ENCODE measurements around the gene LAG3. TPM values are rescaled to one million over a fixed set of nuclear protein-coding genes. Genes with fewer than 3 reads are reported as not detected.
"Not testable (repeated sequence)": the region's sequence is repeated elsewhere in the genome, so short reads cannot be mapped to it uniquely, and the experiment has no call there.

Gene LAG3
- total RNA-seq, 1 experiment from 2014 or later, result 1.9 TPM

DNA sequence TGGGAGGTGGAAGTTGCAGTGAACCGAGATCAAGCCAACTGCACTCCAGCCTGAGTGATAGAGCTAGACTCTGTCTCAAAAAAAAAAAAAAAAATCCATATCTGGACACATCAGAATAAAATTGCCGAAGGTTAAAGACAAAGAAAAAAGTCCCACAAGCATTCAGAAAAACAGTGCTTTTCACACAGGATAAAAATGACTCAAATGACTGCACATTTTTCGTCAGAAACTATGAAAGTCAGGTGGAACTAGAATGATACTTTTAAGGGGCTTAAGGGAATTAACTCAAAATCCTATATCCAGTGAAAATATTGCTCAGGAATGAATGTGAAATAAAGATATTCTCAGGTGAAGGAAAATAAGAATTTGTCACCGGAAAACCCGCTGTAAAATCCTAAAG lies 35.6 kb upstream of the LAG3 start:
- H3K4me3 Mint-ChIP-seq (ENCODE audit: unreplicated experiment), result no peak overlapping the region
- ChIA-PET CTCF (interaction anchor here (0.5 to 2.0 kb wide), 4 partner anchors 13 to 116 kb away, joined by 3 to 9 read pairs (median 6); partner anchors contain the start of genes COPS7A and MLF2), POLR2A (no interaction called here)
- no peak overlapping the region for H3K4me3 ChIP-seq (ENCODE audit: low read depth, low read length)
- peaks cover 8% of the 10 kb centered on the region for H3K4me1 Mint-ChIP-seq (ENCODE audit: low read depth, unreplicated experiment)
- no peak for DNase-seq
- intact Hi-C loops (cut with micrococcal nuclease; ENCODE audit: unreplicated experiment), result no loop called here
- H3K9me3 ChIP-seq, result no peaks in the 10 kb centered on the region
- no peaks in the 10 kb centered on the region for H3K36me3 ChIP-seq (ENCODE audit: control insufficient read depth, insufficient read depth, low read length)
- TF ChIP-seq, protein P1, sequence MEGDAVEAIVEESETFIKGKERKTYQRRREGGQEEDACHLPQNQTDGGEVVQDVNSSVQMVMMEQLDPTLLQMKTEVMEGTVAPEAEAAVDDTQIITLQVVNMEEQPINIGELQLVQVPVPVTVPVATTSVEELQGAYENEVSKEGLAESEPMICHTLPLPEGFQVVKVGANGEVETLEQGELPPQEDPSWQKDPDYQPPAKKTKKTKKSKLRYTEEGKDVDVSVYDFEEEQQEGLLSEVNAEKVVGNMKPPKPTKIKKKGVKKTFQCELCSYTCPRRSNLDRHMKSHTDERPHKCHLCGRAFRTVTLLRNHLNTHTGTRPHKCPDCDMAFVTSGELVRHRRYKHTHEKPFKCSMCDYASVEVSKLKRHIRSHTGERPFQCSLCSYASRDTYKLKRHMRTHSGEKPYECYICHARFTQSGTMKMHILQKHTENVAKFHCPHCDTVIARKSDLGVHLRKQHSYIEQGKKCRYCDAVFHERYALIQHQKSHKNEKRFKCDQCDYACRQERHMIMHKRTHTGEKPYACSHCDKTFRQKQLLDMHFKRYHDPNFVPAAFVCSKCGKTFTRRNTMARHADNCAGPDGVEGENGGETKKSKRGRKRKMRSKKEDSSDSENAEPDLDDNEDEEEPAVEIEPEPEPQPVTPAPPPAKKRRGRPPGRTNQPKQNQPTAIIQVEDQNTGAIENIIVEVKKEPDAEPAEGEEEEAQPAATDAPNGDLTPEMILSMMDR (IDR thresholded peaks at IDR 0.05; ENCODE audit: insufficient read depth in 1 of 2, low read depth in 1 of 2, low read length in 1 of 2, severe bottlenecking in 1 of 2, unreplicated experiment in 1 of 2), result no peak
- no peaks in the 10 kb centered on the region for H3K27me3 ChIP-seq (replicated peaks; ENCODE audit: control insufficient read depth, insufficient read depth, low read length)
- H3K4me1 ChIP-seq, result no peaks in the 10 kb centered on the region; the same call in 1 of the 2 replicates
- no peaks in the 10 kb centered on the region for H3K36me3 Mint-ChIP-seq (ENCODE audit: insufficient read depth, unreplicated experiment)
- BruUV-seq (replicated peaks), result no TSS peak
- no peaks in the 10 kb centered on the region for H3K27me3 Mint-ChIP-seq (ENCODE audit: insufficient read depth, unreplicated experiment)
- no peaks in the 10 kb centered on the region for H3K9me3 Mint-ChIP-seq (ENCODE audit: unreplicated experiment)
- H3K27ac Mint-ChIP-seq (ENCODE audit: unreplicated experiment), result no peak overlapping the region

GRCh38 chr12:6742080-6742479 lies 30.2 kb upstream of the LAG3 start:
- H3K4me1 ChIP-seq; H3K27me3 ChIP-seq (replicated peaks; ENCODE audit: control insufficient read depth, insufficient read depth, low read length); H3K36me3 ChIP-seq (ENCODE audit: control insufficient read depth, insufficient read depth, low read length); H3K27me3 Mint-ChIP-seq (ENCODE audit: insufficient read depth, unreplicated experiment); BruUV-seq (replicated peaks); H3K4me1 Mint-ChIP-seq (ENCODE audit: low read depth, unreplicated experiment); intact Hi-C loops (cut with micrococcal nuclease; ENCODE audit: unreplicated experiment); H3K9me3 ChIP-seq; H3K4me3 ChIP-seq (ENCODE audit: low read depth, low read length); DNase-seq; H3K27ac Mint-ChIP-seq (ENCODE audit: unreplicated experiment); H3K4me3 Mint-ChIP-seq (ENCODE audit: unreplicated experiment); H3K9me3 Mint-ChIP-seq (ENCODE audit: unreplicated experiment): not testable (repeated sequence)
- H3K36me3 Mint-ChIP-seq (ENCODE audit: insufficient read depth, unreplicated experiment), result peaks cover 19% of the 10 kb centered on the region
- CTCF ChIA-PET, result interaction anchor here (0.9 to 1.4 kb wide), 2 partner anchors 11 to 94 kb away, joined by 3 to 6 read pairs; partner anchors contain the start of gene MLF2
- POLR2A ChIA-PET, result interaction anchor here (0.6 to 2.1 kb wide), 2 partner anchors 11 to 208 kb away, joined by 3 to 7 read pairs; partner anchors contain the start of genes GAPDH and MLF2

GRCh38 chr12:6742834-6743233 lies 29.5 kb upstream of the LAG3 start:
- H3K27me3 Mint-ChIP-seq (ENCODE audit: insufficient read depth, unreplicated experiment), result no peaks in the 10 kb centered on the region
- CTCF ChIA-PET, result interaction anchor here (0.9 to 1.4 kb wide), 2 partner anchors 10 to 93 kb away, joined by 3 to 6 read pairs; partner anchors contain the start of gene MLF2
- no peaks in the 10 kb centered on the region for H3K27me3 ChIP-seq (replicated peaks; ENCODE audit: control insufficient read depth, insufficient read depth, low read length)
- peaks cover 7% of the 10 kb centered on the region for H3K4me1 ChIP-seq
- peaks cover 10% of the 10 kb centered on the region for H3K4me1 Mint-ChIP-seq (ENCODE audit: low read depth, unreplicated experiment)
- POLR2A ChIA-PET, result interaction anchor here (2.1 kb wide), 1 partner anchor 10 kb away, joined by 7 read pairs; the partner anchor contains the start of gene MLF2
- no peaks in the 10 kb centered on the region for H3K9me3 ChIP-seq
- no peak overlapping the region for H3K4me3 Mint-ChIP-seq (ENCODE audit: unreplicated experiment)
- intact Hi-C loops (cut with micrococcal nuclease; ENCODE audit: unreplicated experiment), result no loop called here
- peaks cover 1% of the 10 kb centered on the region; the same call in 1 of the 2 replicates for H3K36me3 ChIP-seq (ENCODE audit: control insufficient read depth, insufficient read depth, low read length)
- H3K9me3 Mint-ChIP-seq (ENCODE audit: unreplicated experiment), result no peaks in the 10 kb centered on the region
- H3K27ac Mint-ChIP-seq (ENCODE audit: unreplicated experiment), result no peak overlapping the region
- no peak overlapping the region for H3K4me3 ChIP-seq (ENCODE audit: low read depth, low read length)
- no peak for DNase-seq
- TF ChIP-seq, protein P1 (IDR thresholded peaks at IDR 0.05; ENCODE audit: insufficient read depth in 1 of 2, low read depth in 1 of 2, low read length in 1 of 2, severe bottlenecking in 1 of 2, unreplicated experiment in 1 of 2), result no peak
- BruUV-seq (replicated peaks), result no TSS peak
- peaks cover 26% of the 10 kb centered on the region for H3K36me3 Mint-ChIP-seq (ENCODE audit: insufficient read depth, unreplicated experiment)

DNA sequence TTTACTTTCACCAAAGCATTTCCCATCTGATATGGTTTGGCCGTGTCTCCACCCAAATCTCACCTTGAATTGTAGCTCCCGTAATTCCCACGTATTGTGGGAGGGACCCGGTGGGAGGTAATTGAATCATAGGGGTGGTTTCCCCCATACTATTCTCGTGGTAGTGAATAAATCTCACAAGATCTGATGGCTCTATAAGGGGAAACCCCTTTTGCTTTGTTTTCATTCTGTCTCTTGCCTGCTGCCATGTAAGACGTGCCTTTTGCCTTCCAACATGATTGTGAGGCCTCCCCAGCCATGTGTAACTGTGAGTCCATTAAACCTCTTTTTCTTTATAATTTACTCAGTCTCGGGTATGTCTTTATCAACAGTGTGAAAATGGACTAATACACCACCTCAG lies 29.0 kb upstream of the LAG3 start:
- not testable (repeated sequence) for H3K27ac Mint-ChIP-seq (ENCODE audit: unreplicated experiment)

More for the DNA sequence above, 29.0 kb upstream of the LAG3 start:
- DNase-seq; H3K27me3 ChIP-seq (replicated peaks; ENCODE audit: control insufficient read depth, insufficient read depth, low read length); H3K4me1 Mint-ChIP-seq (ENCODE audit: low read depth, unreplicated experiment); intact Hi-C loops (cut with micrococcal nuclease; ENCODE audit: unreplicated experiment); H3K4me1 ChIP-seq; BruUV-seq (replicated peaks); H3K9me3 ChIP-seq; H3K27me3 Mint-ChIP-seq (ENCODE audit: insufficient read depth, unreplicated experiment); H3K4me3 ChIP-seq (ENCODE audit: low read depth, low read length); H3K36me3 ChIP-seq (ENCODE audit: control insufficient read depth, insufficient read depth, low read length); H3K4me3 Mint-ChIP-seq (ENCODE audit: unreplicated experiment); H3K9me3 Mint-ChIP-seq (ENCODE audit: unreplicated experiment): not testable (repeated sequence)
- ChIA-PET POLR2A (interaction anchor here (2.1 kb wide), 1 partner anchor 9 kb away, joined by 7 read pairs; the partner anchor contains the start of gene MLF2), CTCF (interaction anchor here (0.9 to 1.4 kb wide), 2 partner anchors 9 to 92 kb away, joined by 3 to 6 read pairs; partner anchors contain the start of gene MLF2)
- H3K36me3 Mint-ChIP-seq (ENCODE audit: insufficient read depth, unreplicated experiment), result peaks cover 31% of the 10 kb centered on the region
